Activated CD4-positive, alpha-beta memory T cell treated with anti-CD3 and anti-CD28 coated beads for 36 hours (primary cell): ENCODE results near the gene CRIM1. TPM values are rescaled to one million over a fixed set of nuclear protein-coding genes. Genes with fewer than 3 reads are reported as not detected.

Experiments
- CTCF ChIA-PET: fragments of 350-600 bp; sonication (Branson Sonifier 250); formaldehyde crosslinking; loops from one replicate; lab custom pipeline; 2021; ENCODE audit warnings: antibody characterized with exemption, inconsistent platforms; lab: Charles Lee
- POLR2A ChIA-PET: fragments of 350-600 bp; sonication (Branson Sonifier 250); formaldehyde crosslinking; loops from one replicate; lab custom pipeline; 2021; ENCODE audit warnings: antibody characterized with exemption; lab: Charles Lee
- DNase-seq: peaks from one replicate; pipeline ENCODE4 v3.0.0-alpha.2; 2020
- H3K27ac Mint-ChIP-seq: one replicate; pipeline ENCODE4 v1.8.0; 2021; ENCODE audit warnings: mixed read lengths
- H3K27me3 Mint-ChIP-seq: one replicate; pipeline ENCODE4 v1.8.0; 2021; ENCODE audit warnings: mixed read lengths
- H3K36me3 Mint-ChIP-seq: one replicate; pipeline ENCODE4 v1.8.0; 2021; ENCODE audit warnings: mixed read lengths
- H3K4me1 Mint-ChIP-seq: one replicate; pipeline ENCODE4 v1.8.0; 2021; ENCODE audit warnings: low read depth, mixed read lengths
- H3K4me3 Mint-ChIP-seq: one replicate; pipeline ENCODE4 v1.8.0; 2021; ENCODE audit warnings: mild to moderate bottlenecking, mixed read lengths
- H3K9me3 Mint-ChIP-seq: one replicate; pipeline ENCODE4 v1.8.0; 2021; ENCODE audit warnings: mixed read lengths
- intact Hi-C: fragments of 100-400 bp; cut with micrococcal nuclease; formaldehyde crosslinking; loops from one replicate; pipeline ENCODE4 v1.15.1; 2023
- total RNA-seq, 2 experiments: library from RNA; stranded (reverse); gene quantifications; one replicate each; pipeline ENCODE4 v1.2.3, GENCODE V29; 2021

CRIM1 gene
- total RNA-seq, 2 experiments from 2014 or later = 5.3 to 5.5 TPM

DNA sequence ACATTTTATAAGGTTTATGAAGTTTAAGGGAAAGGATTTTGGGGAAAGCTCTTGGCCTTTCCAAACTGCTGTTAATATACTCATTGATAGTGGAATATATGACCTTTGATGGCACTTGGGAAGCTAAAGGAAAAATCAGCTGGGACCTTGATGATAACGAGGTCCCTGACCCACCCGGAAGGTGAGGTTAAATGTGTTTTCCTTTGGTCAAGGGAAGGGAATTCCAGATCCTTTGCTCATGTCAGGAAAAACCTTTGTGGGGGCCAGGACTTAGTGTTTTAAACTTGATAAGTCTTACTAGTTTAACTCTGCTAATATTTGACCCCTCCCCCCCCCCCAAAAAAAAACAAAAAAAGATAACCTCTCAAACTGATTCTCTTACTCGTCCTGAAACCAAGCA, 50.7 kb downstream of the CRIM1 start:
- intact Hi-C loops = no loop called here
- no peaks in the 10 kb centered on the region for H3K27me3 Mint-ChIP-seq
- DNase-seq = no peak
- no peak overlapping the region for H3K27ac Mint-ChIP-seq
- ChIA-PET CTCF (no interaction called here), POLR2A (no interaction called here)
- H3K4me3 Mint-ChIP-seq = no peak overlapping the region
- H3K36me3 Mint-ChIP-seq = no peaks in the 10 kb centered on the region
- no peaks in the 10 kb centered on the region for H3K4me1 Mint-ChIP-seq
- no peaks in the 10 kb centered on the region for H3K9me3 Mint-ChIP-seq

DNA sequence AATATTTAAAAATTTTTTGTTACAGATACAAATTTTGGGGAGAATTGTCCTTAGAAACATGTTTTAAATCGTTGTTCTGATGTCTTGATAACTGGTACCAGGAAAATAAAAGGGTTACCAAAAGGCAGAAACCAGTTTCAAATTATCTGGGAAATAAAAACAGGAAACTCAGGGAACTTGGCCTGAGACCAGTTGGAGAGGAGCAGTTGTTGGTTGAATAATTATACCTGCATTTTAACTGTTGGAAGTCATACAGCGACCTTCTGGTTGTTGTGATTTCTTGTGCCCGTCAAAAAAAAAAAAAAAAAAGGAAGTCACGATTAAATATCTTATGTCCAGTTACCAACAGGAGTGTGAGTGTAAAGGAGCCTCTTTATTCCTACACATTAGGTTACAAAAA, 51.8 kb downstream of the CRIM1 start:
- H3K4me3 Mint-ChIP-seq = no peak overlapping the region
- H3K4me1 Mint-ChIP-seq = no peaks in the 10 kb centered on the region
- no peaks in the 10 kb centered on the region for H3K9me3 Mint-ChIP-seq
- ChIA-PET POLR2A (no interaction called here), CTCF (no interaction called here)
- H3K27ac Mint-ChIP-seq = no peak overlapping the region
- intact Hi-C loops = no loop called here
- no peaks in the 10 kb centered on the region for H3K27me3 Mint-ChIP-seq
- no peaks in the 10 kb centered on the region for H3K36me3 Mint-ChIP-seq
- DNase-seq = no peak

DNA sequence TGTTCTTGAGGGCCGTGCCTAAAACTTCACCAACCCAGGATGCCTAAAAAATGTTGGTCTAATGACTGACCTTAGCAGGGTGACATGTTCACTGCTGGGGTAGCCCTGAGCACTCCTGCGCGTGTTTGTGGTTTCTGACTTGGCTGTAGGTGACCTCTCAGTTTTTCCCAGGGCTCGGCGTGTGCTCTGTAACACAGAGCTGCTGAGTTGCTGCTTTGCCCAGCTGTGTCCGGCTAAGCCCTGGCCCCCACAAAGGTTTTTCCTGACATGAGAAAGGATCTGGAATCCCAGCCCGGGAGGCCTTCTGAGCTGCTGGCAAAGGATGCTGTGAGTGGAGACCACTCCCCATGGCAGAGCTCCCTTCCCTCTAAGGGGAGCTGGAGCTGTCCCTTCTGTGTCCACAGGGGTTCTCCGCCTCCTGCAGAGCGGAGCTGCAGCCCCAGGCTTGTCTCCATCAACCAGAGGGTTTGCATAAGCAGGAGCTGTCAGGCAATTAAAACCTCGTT, 52.7 kb downstream of the CRIM1 start:
- CTCF ChIA-PET = no interaction called here
- no peaks in the 10 kb centered on the region for H3K36me3 Mint-ChIP-seq
- H3K4me3 Mint-ChIP-seq = no peak overlapping the region
- intact Hi-C loops = no loop called here
- no peak for DNase-seq
- no peak overlapping the region for H3K27ac Mint-ChIP-seq
- H3K4me1 Mint-ChIP-seq = no peaks in the 10 kb centered on the region
- H3K9me3 Mint-ChIP-seq = no peaks in the 10 kb centered on the region
- H3K27me3 Mint-ChIP-seq = no peaks in the 10 kb centered on the region
- POLR2A ChIA-PET = no interaction called here

DNA sequence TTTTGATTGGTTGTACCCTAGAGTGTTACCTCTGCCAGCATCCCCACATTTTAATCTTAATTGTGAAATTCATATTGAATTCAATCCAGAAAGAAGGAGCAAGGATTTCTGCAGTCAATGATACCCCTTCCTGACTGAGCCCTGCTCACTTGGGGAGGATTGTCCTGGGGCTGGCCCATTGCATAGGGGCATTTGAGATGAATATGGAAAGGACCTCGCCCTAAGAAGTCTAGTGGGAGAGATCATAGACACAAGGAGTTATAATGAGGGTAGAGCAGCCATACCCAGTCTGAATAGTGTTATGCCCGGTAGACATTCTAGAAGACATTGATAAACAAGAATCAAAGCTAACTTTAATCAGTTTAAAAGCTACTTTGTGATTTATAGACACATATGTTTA, 53.8 kb downstream of the CRIM1 start:
- H3K4me1 Mint-ChIP-seq = no peaks in the 10 kb centered on the region
- no peaks in the 10 kb centered on the region for H3K27me3 Mint-ChIP-seq
- POLR2A ChIA-PET = no interaction called here
- H3K36me3 Mint-ChIP-seq = no peaks in the 10 kb centered on the region
- no peaks in the 10 kb centered on the region for H3K9me3 Mint-ChIP-seq
- no peak overlapping the region for H3K4me3 Mint-ChIP-seq
- no peak for DNase-seq
- CTCF ChIA-PET = no interaction called here
- intact Hi-C loops = no loop called here
- H3K27ac Mint-ChIP-seq = no peak overlapping the region

DNA sequence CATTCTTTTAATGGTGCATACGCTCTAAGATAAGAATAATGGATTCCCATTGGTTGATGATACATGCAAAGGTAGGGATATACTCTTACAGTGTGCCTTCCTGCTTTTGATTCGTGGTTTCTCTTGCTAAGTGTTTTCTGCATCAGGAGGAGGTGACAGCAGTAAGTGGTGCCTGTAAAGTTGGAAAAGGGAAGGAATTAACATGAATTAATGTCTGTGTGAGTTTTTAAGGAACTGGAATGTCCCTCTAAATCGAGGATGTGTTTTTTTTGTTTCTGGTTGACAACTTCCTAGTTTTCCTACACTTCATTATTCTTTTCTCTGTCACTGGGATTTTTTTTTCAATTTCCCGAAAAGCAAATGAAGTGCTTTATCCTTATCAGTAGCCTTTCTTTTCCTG, 54.4 kb downstream of the CRIM1 start:
- no peaks in the 10 kb centered on the region for H3K27me3 Mint-ChIP-seq
- CTCF ChIA-PET = no interaction called here
- no peaks in the 10 kb centered on the region for H3K4me1 Mint-ChIP-seq
- H3K4me3 Mint-ChIP-seq = no peak overlapping the region
- POLR2A ChIA-PET = no interaction called here
- DNase-seq = no peak
- no peaks in the 10 kb centered on the region for H3K36me3 Mint-ChIP-seq
- no peak overlapping the region for H3K27ac Mint-ChIP-seq
- H3K9me3 Mint-ChIP-seq = no peaks in the 10 kb centered on the region
- intact Hi-C loops = no loop called here

DNA sequence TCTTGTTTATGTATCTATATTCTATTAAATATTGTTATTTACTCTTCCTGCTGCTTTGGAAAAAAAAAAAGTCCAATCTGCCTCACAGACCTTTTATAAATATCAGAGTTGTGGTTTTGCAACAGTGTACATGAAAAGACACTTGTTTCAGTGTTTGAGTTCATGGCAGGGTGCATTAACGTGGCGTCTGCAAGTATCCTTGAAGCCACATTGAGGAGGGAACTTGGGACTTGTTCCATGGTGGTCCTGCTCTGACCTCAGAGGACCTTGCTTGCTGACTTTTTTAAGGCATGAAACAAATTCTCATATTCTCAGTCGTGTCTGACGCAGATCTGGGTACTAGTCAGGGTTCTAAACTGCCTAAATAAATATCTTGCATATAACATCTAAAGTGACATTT, 55.1 kb downstream of the CRIM1 start:
- ChIA-PET POLR2A (no interaction called here), CTCF (no interaction called here)
- H3K27me3 Mint-ChIP-seq = no peaks in the 10 kb centered on the region
- H3K4me1 Mint-ChIP-seq = no peaks in the 10 kb centered on the region
- H3K4me3 Mint-ChIP-seq = no peak overlapping the region
- H3K27ac Mint-ChIP-seq = no peak overlapping the region
- intact Hi-C loops = no loop called here
- no peaks in the 10 kb centered on the region for H3K36me3 Mint-ChIP-seq
- no peaks in the 10 kb centered on the region for H3K9me3 Mint-ChIP-seq
- no peak for DNase-seq

DNA sequence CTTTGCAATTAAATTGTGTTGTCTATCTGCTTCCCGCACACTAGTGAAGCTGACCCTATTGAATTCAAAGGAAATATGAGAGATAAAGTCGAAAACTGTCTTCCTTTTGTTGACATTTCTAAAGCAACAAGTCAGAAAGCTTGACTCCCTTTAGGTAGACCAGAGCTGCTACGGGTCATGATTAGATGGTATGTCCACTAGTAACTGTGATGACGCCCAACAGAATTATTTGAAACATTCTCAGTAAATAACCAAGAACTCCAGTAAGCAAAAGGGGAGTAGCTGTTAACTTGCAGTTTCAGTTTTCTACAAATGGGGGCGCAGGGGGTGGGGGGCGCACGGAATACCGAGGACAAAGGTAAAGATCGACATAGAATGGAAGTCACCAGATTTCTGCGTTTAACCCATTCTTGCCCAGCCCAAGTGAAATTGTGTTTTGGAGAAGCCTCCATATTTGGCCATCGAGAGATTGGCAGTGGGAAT, 56.4 kb downstream of the CRIM1 start:
- Mint-ChIP-seq H3K27ac (no peak overlapping the region), H3K36me3 (no peaks in the 10 kb centered on the region), H3K27me3 (no peaks in the 10 kb centered on the region), H3K9me3 (no peaks in the 10 kb centered on the region), H3K4me3 (no peak overlapping the region), H3K4me1 (no peaks in the 10 kb centered on the region)
- intact Hi-C loops = no loop called here
- no peak for DNase-seq
- CTCF ChIA-PET = interaction anchor here (1.0 kb wide), 1 partner anchor 11 kb away, joined by 5 read pairs; no protein-coding TSS in a partner anchor
- POLR2A ChIA-PET = interaction anchor here (1.0 kb wide), 1 partner anchor 11 kb away, joined by 3 read pairs; no protein-coding TSS in a partner anchor

DNA sequence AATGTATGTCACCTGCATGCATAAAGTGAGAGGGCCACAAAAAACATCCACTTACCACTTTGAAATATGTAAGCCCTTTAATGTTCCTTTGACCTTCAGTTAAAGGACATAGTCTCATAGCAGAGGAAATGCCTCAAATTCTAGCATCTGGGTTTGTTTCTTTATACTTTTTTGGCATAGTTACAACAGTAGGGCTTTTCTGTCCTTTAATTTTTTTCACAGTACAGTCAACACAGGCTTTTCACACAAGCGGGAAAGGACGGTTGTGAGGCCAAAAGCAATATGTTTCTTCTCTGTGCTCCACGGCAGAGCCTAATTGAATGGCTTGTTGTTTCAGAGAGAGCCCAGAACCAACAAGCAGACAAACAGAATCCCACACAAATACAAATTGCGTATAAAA, 57.6 kb downstream of the CRIM1 start:
- CTCF ChIA-PET = no interaction called here
- Mint-ChIP-seq H3K27ac (no peak overlapping the region), H3K9me3 (no peaks in the 10 kb centered on the region), H3K27me3 (no peaks in the 10 kb centered on the region), H3K4me1 (no peaks in the 10 kb centered on the region), H3K4me3 (no peak overlapping the region), H3K36me3 (no peaks in the 10 kb centered on the region)
- POLR2A ChIA-PET = no interaction called here
- no peak for DNase-seq
- intact Hi-C loops = no loop called here

DNA sequence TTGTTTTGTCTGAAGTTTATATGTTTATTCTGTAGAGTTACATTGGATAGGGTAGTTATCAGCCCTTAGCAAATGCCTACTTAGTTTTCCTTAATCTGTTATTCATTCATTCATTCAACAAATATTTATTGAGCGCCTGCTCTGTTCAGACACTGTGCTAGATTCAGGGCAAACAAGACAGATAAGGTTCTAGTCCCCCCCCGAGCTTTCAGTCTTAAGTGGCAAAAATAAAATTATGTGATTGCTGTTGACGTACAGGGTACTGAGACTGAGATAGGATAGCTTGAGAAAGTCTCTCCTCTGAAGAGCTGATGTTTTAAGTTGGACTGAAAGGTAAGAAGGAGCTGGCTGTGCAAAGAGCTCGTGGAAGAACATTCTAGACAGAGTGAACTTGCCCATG, 58.7 kb downstream of the CRIM1 start:
- H3K27me3 Mint-ChIP-seq = no peaks in the 10 kb centered on the region
- DNase-seq = no peak
- intact Hi-C loops = no loop called here
- H3K36me3 Mint-ChIP-seq = no peaks in the 10 kb centered on the region
- no peak overlapping the region for H3K4me3 Mint-ChIP-seq
- H3K4me1 Mint-ChIP-seq = no peaks in the 10 kb centered on the region
- POLR2A ChIA-PET = no interaction called here
- H3K9me3 Mint-ChIP-seq = no peaks in the 10 kb centered on the region
- no peak overlapping the region for H3K27ac Mint-ChIP-seq
- CTCF ChIA-PET = interaction anchor here (1.0 kb wide), 1 partner anchor 9 kb away, joined by 4 read pairs; no protein-coding TSS in a partner anchor

DNA sequence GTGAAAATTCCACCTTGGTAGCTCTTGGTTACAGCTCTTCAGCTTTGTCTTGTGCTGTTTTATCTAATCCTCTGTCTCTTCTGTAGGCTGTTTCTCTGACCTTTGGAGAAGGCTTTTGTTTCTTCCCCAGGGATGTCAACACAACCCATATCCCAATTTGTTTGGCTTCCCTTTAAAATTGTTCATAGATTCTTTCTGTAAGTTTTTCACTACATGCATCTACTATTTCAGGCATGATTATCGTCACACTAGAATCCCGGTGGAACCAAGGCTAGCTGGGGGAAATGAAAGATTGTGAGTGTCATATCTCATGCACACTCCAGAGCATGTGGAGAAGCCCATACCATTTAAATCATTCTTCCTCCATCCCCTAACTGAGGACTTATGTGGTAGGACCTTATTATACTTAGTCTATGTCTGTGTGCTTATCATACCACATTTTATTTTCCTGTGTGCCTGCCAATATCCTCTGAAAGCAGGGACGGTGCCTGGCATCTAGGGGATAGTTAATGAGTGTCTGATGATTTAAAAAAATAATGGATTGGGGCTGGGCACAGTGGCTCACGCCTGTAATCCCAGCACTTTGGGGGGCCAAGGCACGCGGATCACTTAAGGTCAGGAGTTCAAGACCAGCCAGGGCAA, 59.9 kb downstream of the CRIM1 start:
- no peaks in the 10 kb centered on the region for H3K36me3 Mint-ChIP-seq
- no peaks in the 10 kb centered on the region for H3K9me3 Mint-ChIP-seq
- no peaks in the 10 kb centered on the region for H3K27me3 Mint-ChIP-seq
- peaks cover 4% of the 10 kb centered on the region for H3K4me1 Mint-ChIP-seq
- no peak overlapping the region for H3K4me3 Mint-ChIP-seq
- intact Hi-C loops = no loop called here
- ChIA-PET POLR2A (no interaction called here), CTCF (no interaction called here)
- no peak for DNase-seq
- H3K27ac Mint-ChIP-seq = no peak overlapping the region

DNA sequence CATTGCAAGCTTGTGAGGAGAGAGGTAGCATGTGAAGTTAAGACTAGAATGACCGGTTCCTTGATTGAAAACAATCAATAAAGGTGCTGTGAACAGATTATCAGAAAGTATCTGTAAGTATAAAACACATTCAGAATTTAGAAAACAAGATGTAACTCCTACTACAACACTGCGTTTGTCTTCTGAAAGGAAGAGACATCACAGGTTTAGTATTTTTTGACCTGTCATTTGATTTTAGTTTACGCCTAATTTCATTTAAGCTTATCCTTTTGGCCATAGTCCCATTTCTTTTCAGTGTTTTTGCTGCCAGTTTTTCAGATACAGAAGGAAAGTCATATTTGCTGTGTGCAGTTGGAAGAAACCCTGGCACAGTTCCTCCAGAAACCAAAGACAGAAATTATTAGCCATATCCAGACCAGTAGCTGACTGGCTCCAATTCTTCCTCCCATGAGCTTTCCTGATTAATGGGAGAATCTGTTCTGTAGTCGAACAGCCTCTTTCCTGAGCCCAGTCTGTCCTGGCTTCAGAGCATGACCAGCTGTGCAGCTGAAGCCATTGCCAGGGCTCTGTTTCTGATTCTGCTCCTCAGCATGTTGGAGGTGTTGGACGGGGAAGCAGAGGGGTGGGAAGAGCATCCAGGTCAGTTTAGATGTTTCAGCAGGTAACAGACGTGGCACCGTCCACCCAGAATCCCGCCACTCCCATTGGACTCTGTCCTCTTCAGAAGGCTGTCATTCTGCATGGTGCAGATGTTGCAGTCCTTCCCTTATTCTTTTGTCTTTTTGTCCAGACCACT, 61.0 kb downstream of the CRIM1 start:
- no peak for DNase-seq
- ChIA-PET CTCF (no interaction called here), POLR2A (no interaction called here)
- Mint-ChIP-seq H3K9me3 (no peaks in the 10 kb centered on the region), H3K36me3 (no peaks in the 10 kb centered on the region), H3K27me3 (no peaks in the 10 kb centered on the region), H3K27ac (no peak overlapping the region), H3K4me1 (peaks cover 4% of the 10 kb centered on the region), H3K4me3 (no peak overlapping the region)
- intact Hi-C loops = no loop called here

DNA sequence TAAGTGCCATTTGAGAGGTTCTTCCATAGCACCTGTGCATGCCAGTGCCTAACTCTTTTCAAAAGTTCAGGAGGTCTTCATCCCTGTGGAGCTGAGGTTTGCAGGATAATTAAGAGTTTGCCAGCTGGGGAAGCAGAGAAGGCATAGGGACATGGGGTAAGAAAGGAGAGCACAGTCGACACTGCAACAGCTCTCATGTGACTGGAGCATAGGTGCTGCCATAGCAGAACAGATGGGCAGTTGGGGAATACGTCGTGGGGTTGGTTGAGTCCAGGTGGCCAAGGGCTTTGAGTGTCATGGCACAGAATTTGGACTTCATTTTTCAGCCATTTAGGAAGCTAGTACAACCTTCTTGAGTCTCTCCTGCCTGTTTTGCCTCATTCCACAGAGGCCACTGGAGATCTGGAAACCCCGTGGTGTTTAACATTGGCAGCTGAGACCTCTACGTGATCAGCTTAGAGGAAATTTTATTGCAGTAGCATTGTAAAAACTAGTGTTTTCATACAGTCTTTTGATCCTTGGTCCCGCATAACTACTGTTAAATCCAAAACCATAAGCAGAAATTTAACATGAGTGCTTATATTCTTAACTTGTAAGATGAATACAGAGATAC, 65.1 kb downstream of the CRIM1 start:
- POLR2A ChIA-PET = no interaction called here
- intact Hi-C loops = no loop called here
- H3K27ac Mint-ChIP-seq = no peak overlapping the region

More for the DNA sequence above, 65.1 kb downstream of the CRIM1 start:
- Mint-ChIP-seq H3K4me3 (no peak overlapping the region), H3K4me1 (peaks cover 4% of the 10 kb centered on the region), H3K36me3 (no peaks in the 10 kb centered on the region), H3K9me3 (no peaks in the 10 kb centered on the region), H3K27me3 (no peaks in the 10 kb centered on the region)
- DNase-seq = no peak
- CTCF ChIA-PET = no interaction called here
